ENCODE data around the gene HEXIM1. TPM values are rescaled to one million over a fixed set of nuclear protein-coding genes. Genes with fewer than 3 reads are reported as not detected.
"Not testable (repeated sequence)": the region's sequence is repeated elsewhere in the genome, so short reads cannot be mapped to it uniquely, and the experiment has no call there.

Gene HEXIM1
- total RNA-seq, 2 experiments from 2014 or later, result 40.2 to 42.4 TPM

DNA sequence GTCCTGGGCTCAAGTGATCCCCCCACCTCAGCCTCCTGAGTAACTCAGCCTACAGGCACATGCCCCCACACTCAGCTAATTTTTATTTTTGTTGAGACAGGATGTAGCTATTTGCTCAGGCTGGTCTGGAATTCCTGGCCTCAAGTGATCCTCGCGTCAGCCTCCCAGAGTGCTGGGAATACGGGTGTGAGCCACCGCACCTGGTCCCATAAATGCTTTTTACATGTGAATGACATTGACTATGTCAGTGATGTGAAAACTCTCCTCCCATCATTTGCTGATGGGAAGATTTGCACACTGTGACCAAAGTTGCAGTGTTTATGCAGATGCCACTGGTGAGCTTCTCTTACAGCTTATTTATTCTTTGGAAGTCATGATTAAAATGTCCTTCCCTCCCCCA, 30.9 kb upstream of the HEXIM1 start:
- Mint-ChIP-seq H3K27ac (no peak overlapping the region), H3K36me3 (no peaks in the 10 kb centered on the region), H3K4me3 (no peak overlapping the region), H3K9me3 (ENCODE audit: low read depth) (no peaks in the 10 kb centered on the region), H3K4me1 (no peaks in the 10 kb centered on the region), H3K27me3 (peaks cover 11% of the 10 kb centered on the region)
- ATAC-seq (no peak), DNase-seq (no peak)
- CTCF ChIA-PET, result interaction anchor here (2.9 to 3.3 kb wide), 3 partner anchors 15 to 19 kb away, joined by 9 to 15 read pairs (median 14); partner anchors contain the start of genes ACBD4 and PLCD3

- CTCF ChIA-PET, result interaction anchor here (1.3 to 3.3 kb wide), 3 partner anchors 17 to 343 kb away, joined by 3 to 15 read pairs (median 14); partner anchors contain the start of gene ACBD4
- H3K9me3 Mint-ChIP-seq (ENCODE audit: low read depth), result no peaks in the 10 kb centered on the region
- H3K36me3 Mint-ChIP-seq, result no peaks in the 10 kb centered on the region
- H3K27me3 Mint-ChIP-seq, result peaks cover 13% of the 10 kb centered on the region
- ATAC-seq (no peak), DNase-seq (no peak)
- H3K4me3 Mint-ChIP-seq, result no peak overlapping the region
- no peaks in the 10 kb centered on the region for H3K4me1 Mint-ChIP-seq
- H3K27ac Mint-ChIP-seq, result no peak overlapping the region
These were observed 30.2 kb upstream of the HEXIM1 start for GRCh38 chr17:45117848-45118646.

DNA sequence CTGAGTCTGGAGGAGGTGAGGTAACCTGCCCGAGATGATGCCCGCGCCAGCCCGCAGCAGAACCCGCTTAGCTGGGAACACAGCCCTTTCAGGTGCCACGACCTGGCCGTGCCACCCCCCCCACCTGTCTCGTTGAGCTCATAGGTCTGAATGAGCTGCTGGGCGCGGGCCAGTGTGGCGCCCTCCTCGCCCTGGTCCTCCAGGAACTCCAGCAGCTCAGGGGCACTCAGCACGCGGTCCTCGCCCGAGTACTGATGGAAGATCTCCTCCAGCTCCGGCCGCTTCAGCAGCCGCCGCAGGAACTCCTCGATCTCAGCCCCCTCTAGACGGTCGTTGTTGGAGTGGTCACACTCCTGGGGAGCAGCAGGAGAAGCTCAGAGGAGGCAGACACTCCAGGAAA, 29.6 kb upstream of the HEXIM1 start:
- Mint-ChIP-seq H3K4me3 (no peak overlapping the region), H3K27ac (no peak overlapping the region), H3K36me3 (no peaks in the 10 kb centered on the region), H3K9me3 (ENCODE audit: low read depth) (no peaks in the 10 kb centered on the region), H3K4me1 (no peaks in the 10 kb centered on the region), H3K27me3 (peaks cover 13% of the 10 kb centered on the region)
- DNase-seq, result no peak
- CTCF ChIA-PET, result interaction anchor here (0.9 to 3.2 kb wide), 4 partner anchors 17 to 344 kb away, joined by 3 to 14 read pairs (median 6); partner anchors contain the start of gene ACBD4
- no peak for ATAC-seq

- ATAC-seq, result no peak
- H3K9me3 Mint-ChIP-seq (ENCODE audit: low read depth), result no peaks in the 10 kb centered on the region
- H3K27me3 Mint-ChIP-seq, result peaks cover 13% of the 10 kb centered on the region
- H3K4me3 Mint-ChIP-seq, result no peak overlapping the region
- DNase-seq, result no peak
- H3K36me3 Mint-ChIP-seq, result no peaks in the 10 kb centered on the region
- peaks cover 5% of the 10 kb centered on the region for H3K4me1 Mint-ChIP-seq
- CTCF ChIA-PET, result interaction anchor here (1.1 kb wide), 2 partner anchors 15 to 98 kb away, joined by 3 to 6 read pairs; partner anchors contain the start of gene ACBD4
- H3K27ac Mint-ChIP-seq, result no peak overlapping the region
These were observed 28.3 kb upstream of the HEXIM1 start for GRCh38 chr17:45119964-45120363.

- H3K36me3 Mint-ChIP-seq, result no peaks in the 10 kb centered on the region
- no peaks in the 10 kb centered on the region for H3K9me3 Mint-ChIP-seq (ENCODE audit: low read depth)
- ATAC-seq (no peak), DNase-seq (no peak)
- no peak overlapping the region for H3K4me3 Mint-ChIP-seq
- peaks cover 5% of the 10 kb centered on the region for H3K4me1 Mint-ChIP-seq
- peaks cover 13% of the 10 kb centered on the region for H3K27me3 Mint-ChIP-seq
- no peak overlapping the region for H3K27ac Mint-ChIP-seq
- CTCF ChIA-PET, result interaction anchor here (1.1 kb wide), 1 partner anchor 15 kb away, joined by 6 read pairs; the partner anchor contains the start of gene ACBD4
These were observed 27.7 kb upstream of the HEXIM1 start for GRCh38 chr17:45120558-45120957.

GRCh38 chr17:45121055-45121454, 27.2 kb upstream of the HEXIM1 start:
- CTCF ChIA-PET, result no interaction called here
- Mint-ChIP-seq H3K4me3 (no peak overlapping the region), H3K27ac (no peak overlapping the region), H3K27me3 (peaks cover 12% of the 10 kb centered on the region), H3K36me3 (no peaks in the 10 kb centered on the region), H3K4me1 (peaks cover 5% of the 10 kb centered on the region), H3K9me3 (ENCODE audit: low read depth) (no peaks in the 10 kb centered on the region)
- DNase-seq (no peak), ATAC-seq (no peak)

- Mint-ChIP-seq H3K4me1 (peaks cover 5% of the 10 kb centered on the region), H3K9me3 (ENCODE audit: low read depth) (no peaks in the 10 kb centered on the region), H3K4me3 (no peak overlapping the region), H3K27me3 (peaks cover 10% of the 10 kb centered on the region), H3K27ac (no peak overlapping the region), H3K36me3 (no peaks in the 10 kb centered on the region)
- ATAC-seq (no peak), DNase-seq (no peak)
- CTCF ChIA-PET, result interaction anchor here (0.7 kb wide), 1 partner anchor 11 kb away, joined by 3 read pairs; no protein-coding TSS in a partner anchor
These were observed 25.1 kb upstream of the HEXIM1 start for GRCh38 chr17:45123076-45123770.

GRCh38 chr17:45123930-45124796, 24.1 kb upstream of the HEXIM1 start:
- ATAC-seq, result peak; percentile 77

GRCh38 chr17:45124797-45125122, 23.5 kb upstream of the HEXIM1 start:
- not testable (repeated sequence) for ATAC-seq; H3K4me3 Mint-ChIP-seq; DNase-seq; H3K36me3 Mint-ChIP-seq; H3K27me3 Mint-ChIP-seq; H3K9me3 Mint-ChIP-seq (ENCODE audit: low read depth); H3K4me1 Mint-ChIP-seq
- CTCF ChIA-PET, result interaction anchor here (1.8 kb wide), 1 partner anchor 11 kb away, joined by 11 read pairs; the partner anchor contains the start of gene ACBD4
- peak overlapping the region; percentile 32 for H3K27ac Mint-ChIP-seq

More at GRCh38 chr17:45123930-45124796, 24.1 kb upstream of the HEXIM1 start:
- DNase-seq, result peak; percentile 62
- peaks cover 5% of the 10 kb centered on the region for H3K4me1 Mint-ChIP-seq
- H3K36me3 Mint-ChIP-seq, result no peaks in the 10 kb centered on the region
- H3K4me3 Mint-ChIP-seq, result no peak overlapping the region
- H3K27me3 Mint-ChIP-seq, result peaks cover 10% of the 10 kb centered on the region
- CTCF ChIA-PET, result interaction anchor here (1.8 kb wide), 1 partner anchor 11 kb away, joined by 11 read pairs; the partner anchor contains the start of gene ACBD4
- H3K9me3 Mint-ChIP-seq (ENCODE audit: low read depth), result no peaks in the 10 kb centered on the region
- H3K27ac Mint-ChIP-seq, result peak overlapping the region; percentile 32

DNA sequence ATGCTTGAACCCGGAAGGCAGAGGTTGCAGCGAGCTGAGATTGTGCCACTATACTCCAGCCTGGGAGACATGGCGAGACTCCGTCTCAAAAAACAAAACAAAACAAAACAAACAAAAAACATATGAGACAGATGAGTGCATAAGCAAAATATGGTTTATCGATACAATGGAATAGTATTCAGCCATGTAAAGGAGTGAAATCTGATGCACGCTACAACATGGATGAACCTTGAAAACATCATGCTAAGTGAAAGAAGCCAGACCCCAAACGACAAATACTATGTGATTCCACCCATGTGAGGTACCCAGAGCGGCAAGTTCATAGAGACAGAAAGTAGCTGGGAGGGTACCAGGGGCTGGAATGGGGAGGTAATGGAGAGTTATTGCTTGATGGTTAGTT, 22.8 kb upstream of the HEXIM1 start:
- DNase-seq, result no peak
- peaks cover 10% of the 10 kb centered on the region for H3K27me3 Mint-ChIP-seq
- no peak overlapping the region for H3K4me3 Mint-ChIP-seq
- peaks cover 5% of the 10 kb centered on the region for H3K4me1 Mint-ChIP-seq
- CTCF ChIA-PET, result interaction anchor here (1.8 kb wide), 1 partner anchor 10 kb away, joined by 11 read pairs; the partner anchor contains the start of gene ACBD4
- H3K9me3 Mint-ChIP-seq (ENCODE audit: low read depth), result no peaks in the 10 kb centered on the region
- no peak for ATAC-seq
- no peaks in the 10 kb centered on the region for H3K36me3 Mint-ChIP-seq
- no peak overlapping the region for H3K27ac Mint-ChIP-seq

DNA sequence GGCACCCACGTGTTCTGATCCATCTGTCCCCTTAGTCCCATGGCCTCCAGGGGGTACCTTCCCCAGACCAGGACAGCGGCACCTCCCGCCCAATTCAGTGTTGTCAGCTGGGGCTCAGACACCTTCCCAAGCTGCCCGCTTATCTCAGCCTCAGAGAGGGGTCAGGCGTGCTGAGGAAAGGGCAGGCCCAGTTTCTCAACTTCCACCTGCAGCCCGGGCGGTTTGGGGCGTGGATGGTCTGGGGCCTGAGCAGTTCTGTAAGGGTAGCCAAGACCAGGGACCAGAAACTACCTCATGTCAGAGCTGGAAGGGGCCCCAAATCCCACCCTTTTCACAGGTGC, 21.1 kb upstream of the HEXIM1 start:
- Mint-ChIP-seq H3K4me3 (no peak overlapping the region), H3K36me3 (no peaks in the 10 kb centered on the region), H3K9me3 (ENCODE audit: low read depth) (no peaks in the 10 kb centered on the region), H3K27me3 (peaks cover 11% of the 10 kb centered on the region), H3K27ac (no peak overlapping the region), H3K4me1 (peaks cover 5% of the 10 kb centered on the region)
- no peak for DNase-seq
- CTCF ChIA-PET, result interaction anchor here (0.8 kb wide), 3 partner anchors 9 to 352 kb away, joined by 3 read pairs; partner anchors contain the start of gene ACBD4
- no peak for ATAC-seq

DNA sequence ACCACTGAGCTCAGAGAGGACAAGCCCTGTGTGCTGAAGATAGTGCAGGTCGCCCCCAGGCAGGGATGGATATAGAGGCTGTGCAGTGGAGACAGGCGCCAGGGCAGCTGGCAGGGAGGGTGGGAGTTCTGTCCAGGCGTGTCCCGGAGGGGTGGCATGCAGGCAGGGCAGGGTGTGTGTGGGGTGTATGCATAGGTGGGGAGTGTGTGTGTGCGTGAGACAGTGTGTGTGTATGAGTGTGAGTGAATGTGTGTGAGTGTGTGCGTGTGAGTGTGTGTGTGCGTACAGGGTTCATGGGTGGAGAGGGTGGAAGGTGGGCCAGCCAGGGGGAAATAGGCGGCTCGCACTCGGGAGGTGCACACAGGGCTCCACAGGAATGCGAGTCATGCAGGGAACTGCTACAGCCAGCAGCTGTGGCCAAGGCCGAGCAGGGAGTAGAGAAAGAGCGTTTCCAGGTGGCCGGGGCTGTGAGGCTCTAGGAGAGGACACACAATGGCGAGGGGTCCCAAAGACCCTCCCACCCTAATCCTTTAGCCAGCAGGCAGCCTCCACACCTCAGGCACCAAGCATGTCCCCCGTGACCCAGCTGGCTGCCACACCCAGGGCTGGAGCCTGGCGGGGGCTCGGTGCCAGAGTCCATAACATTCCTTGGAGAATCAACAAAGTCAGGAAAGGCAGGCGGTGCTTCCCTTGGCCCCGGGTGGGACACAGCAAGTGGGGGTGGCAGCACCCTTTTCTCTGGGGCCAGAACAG, 20.6 kb upstream of the HEXIM1 start:
- no peak overlapping the region for H3K4me3 Mint-ChIP-seq
- CTCF ChIA-PET, result interaction anchor here (0.8 kb wide), 2 partner anchors 8 to 352 kb away, joined by 3 read pairs; partner anchors contain the start of gene ACBD4
- H3K4me1 Mint-ChIP-seq, result peaks cover 5% of the 10 kb centered on the region
- H3K36me3 Mint-ChIP-seq, result no peaks in the 10 kb centered on the region
- no peak for ATAC-seq
- no peak overlapping the region for H3K27ac Mint-ChIP-seq
- H3K27me3 Mint-ChIP-seq, result peaks cover 9% of the 10 kb centered on the region
- DNase-seq, result no peak
- no peaks in the 10 kb centered on the region for H3K9me3 Mint-ChIP-seq (ENCODE audit: low read depth)
